GM12873 (cell line): ENCODE results near the gene GABBR2.

Experiments
- CTCF ChIP-seq: IDR thresholded peaks from 2 replicates; pipeline ENCODE4 v1.5.1; 2012; ENCODE audit warnings: low read depth, mild to moderate bottlenecking, moderate library complexity, low read length, control low read depth; ENCODE audit not compliant: insufficient read depth; ENCODE audit errors: missing control alignments

Gene GABBR2

GRCh38 chr9:98606730-98607129, 102.0 kb downstream of the GABBR2 start:
- TF ChIP-seq CTCF: no peak

GRCh38 chr9:98605116-98605515, 103.6 kb downstream of the GABBR2 start:
- no peak for TF ChIP-seq CTCF

GRCh38 chr9:98603821-98604383, 104.8 kb downstream of the GABBR2 start:
- TF ChIP-seq CTCF: no peak

- TF ChIP-seq CTCF: no peak
Observed at GRCh38 chr9:98602839-98603500, 105.8 kb downstream of the GABBR2 start.

- no peak for TF ChIP-seq CTCF
Observed at GRCh38 chr9:98600631-98601030, 108.1 kb downstream of the GABBR2 start.

GRCh38 chr9:98599566-98600216, 109.0 kb downstream of the GABBR2 start:
- TF ChIP-seq CTCF: no peak

- no peak for TF ChIP-seq CTCF
Observed at GRCh38 chr9:98598861-98599260, 109.9 kb downstream of the GABBR2 start.
